Panc1 (cell line): ENCODE data around the gene SFRP5.

Source experiments
- CTCF ChIP-seq: fragments of 450-650 bp; IDR thresholded peaks from 2 replicates; pipeline ENCODE4 v1.5.1; 2017; ENCODE audit warnings: mild to moderate bottlenecking
- SIN3A ChIP-seq: IDR thresholded peaks from 2 replicates; pipeline ENCODE4 v1.6.1; 2012; ENCODE audit warnings: low read depth, mild to moderate bottlenecking, low read length, moderate library complexity, borderline replicate concordance; ENCODE audit not compliant: insufficient read depth

- TF ChIP-seq SIN3A (no peak), CTCF (no peak)
These were observed 54.2 kb downstream of the SFRP5 start for GRCh38 chr10:97717627-97718026.
